HG02970 (cell line): ENCODE data around the gene WDR48.

Experiments used
- ATAC-seq: cut with Tn5 transposase; IDR thresholded peaks from one replicate; pipeline ENCODE4 v1.9.1; 2021; ENCODE audit warnings: mild to moderate bottlenecking, moderate library complexity, moderate number of reproducible peaks; ENCODE audit not compliant: unreplicated experiment, low FRiP score

The WDR48 gene

GRCh38 chr3:39062180-39062579, 10.4 kb downstream of the WDR48 start:
- no peak for ATAC-seq

GRCh38 chr3:39063143-39063542, 11.3 kb downstream of the WDR48 start:
- no peak for ATAC-seq

GRCh38 chr3:39064646-39065045, 12.8 kb downstream of the WDR48 start:
- ATAC-seq: no peak

GRCh38 chr3:39065197-39065596, 13.4 kb downstream of the WDR48 start:
- ATAC-seq: peak; percentile 81

- ATAC-seq: no peak
Observed at GRCh38 chr3:39067286-39067685, 15.5 kb downstream of the WDR48 start.

- no peak for ATAC-seq
Observed at GRCh38 chr3:39068556-39068955, 16.7 kb downstream of the WDR48 start.

- ATAC-seq: no peak
Observed at GRCh38 chr3:39075910-39076309, 24.1 kb downstream of the WDR48 start.

- no peak for ATAC-seq
Observed at GRCh38 chr3:39079530-39079929, 27.7 kb downstream of the WDR48 start.

- ATAC-seq: no peak
Observed at GRCh38 chr3:39080026-39080425, 28.2 kb downstream of the WDR48 start.

GRCh38 chr3:39082666-39083313, 31.0 kb downstream of the WDR48 start:
- ATAC-seq: no peak

GRCh38 chr3:39086144-39086543, 34.3 kb downstream of the WDR48 start:
- ATAC-seq: no peak

GRCh38 chr3:39088456-39088855, 36.6 kb downstream of the WDR48 start:
- no peak for ATAC-seq

- ATAC-seq: no peak
Observed at GRCh38 chr3:39088889-39089288, 37.1 kb downstream of the WDR48 start.

- no peak for ATAC-seq
Observed at GRCh38 chr3:39090922-39091321, 39.1 kb downstream of the WDR48 start.

- no peak for ATAC-seq
Observed at GRCh38 chr3:39094851-39095677, 43.2 kb downstream of the WDR48 start.

GRCh38 chr3:39095778-39096177, 44.0 kb downstream of the WDR48 start:
- ATAC-seq: no peak

GRCh38 chr3:39096775-39097174, 45.0 kb downstream of the WDR48 start:
- ATAC-seq: no peak

- ATAC-seq: no peak
Observed at GRCh38 chr3:39097716-39098472, 46.1 kb downstream of the WDR48 start.

GRCh38 chr3:39098473-39099000, 46.7 kb downstream of the WDR48 start:
- ATAC-seq: no peak

- ATAC-seq: no peak
Observed at GRCh38 chr3:39099242-39099641, 47.4 kb downstream of the WDR48 start.
